ENCODE measurements around the gene AGXT.

The AGXT gene

GRCh38 chr2:240869956-240870875 lies 1.6 kb downstream of the AGXT start:
- DNase-seq (ENCODE audit: low read depth in 2 of 2), result no peak

GRCh38 chr2:240871071-240871958 lies 2.7 kb downstream of the AGXT start:
- DNase-seq (ENCODE audit: low read depth in 2 of 2), result no peak

DNA sequence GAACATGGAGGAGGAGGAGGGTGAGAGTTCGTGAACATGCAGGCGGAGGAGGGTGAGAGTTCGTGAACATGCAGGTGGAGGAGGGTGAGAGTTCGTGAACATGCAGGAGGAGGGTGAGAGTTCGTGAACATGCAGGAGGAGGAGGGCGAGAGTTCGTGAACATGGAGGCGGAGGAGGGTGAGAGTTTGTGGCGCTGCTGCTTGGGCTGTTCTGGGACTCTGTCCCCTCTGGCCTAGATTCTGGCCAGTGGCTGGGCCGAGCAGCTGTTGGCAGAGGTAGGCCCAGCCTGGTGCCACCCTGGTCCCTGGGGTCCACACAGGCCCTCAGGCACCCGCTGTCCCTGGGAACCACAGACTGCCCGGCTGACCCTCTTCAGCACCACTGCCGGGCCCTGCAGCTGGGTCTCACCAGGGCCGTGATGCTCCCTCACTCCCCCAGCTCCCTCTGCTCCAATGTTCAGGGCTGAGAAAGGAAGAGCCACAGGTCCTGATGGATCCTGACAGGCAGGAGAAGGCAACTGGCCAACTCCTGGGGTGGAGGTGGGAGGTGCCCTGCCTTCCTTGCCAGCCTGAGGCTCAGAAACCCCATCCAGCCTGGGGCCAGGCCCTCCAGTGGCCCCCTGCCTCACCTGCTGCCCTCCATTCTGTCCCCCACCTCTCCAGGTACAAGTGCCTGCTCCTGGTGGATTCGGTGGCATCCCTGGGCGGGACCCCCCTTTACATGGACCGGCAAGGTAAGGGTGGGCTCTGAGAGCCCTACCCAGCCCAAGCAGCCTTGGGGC lies 3.9 kb downstream of the AGXT start:
- no peak for DNase-seq (ENCODE audit: low read depth in 2 of 2)

- no peak for DNase-seq (ENCODE audit: low read depth in 2 of 2)
Measured at GRCh38 chr2:240873098-240873788, 4.6 kb downstream of the AGXT start.

DNA sequence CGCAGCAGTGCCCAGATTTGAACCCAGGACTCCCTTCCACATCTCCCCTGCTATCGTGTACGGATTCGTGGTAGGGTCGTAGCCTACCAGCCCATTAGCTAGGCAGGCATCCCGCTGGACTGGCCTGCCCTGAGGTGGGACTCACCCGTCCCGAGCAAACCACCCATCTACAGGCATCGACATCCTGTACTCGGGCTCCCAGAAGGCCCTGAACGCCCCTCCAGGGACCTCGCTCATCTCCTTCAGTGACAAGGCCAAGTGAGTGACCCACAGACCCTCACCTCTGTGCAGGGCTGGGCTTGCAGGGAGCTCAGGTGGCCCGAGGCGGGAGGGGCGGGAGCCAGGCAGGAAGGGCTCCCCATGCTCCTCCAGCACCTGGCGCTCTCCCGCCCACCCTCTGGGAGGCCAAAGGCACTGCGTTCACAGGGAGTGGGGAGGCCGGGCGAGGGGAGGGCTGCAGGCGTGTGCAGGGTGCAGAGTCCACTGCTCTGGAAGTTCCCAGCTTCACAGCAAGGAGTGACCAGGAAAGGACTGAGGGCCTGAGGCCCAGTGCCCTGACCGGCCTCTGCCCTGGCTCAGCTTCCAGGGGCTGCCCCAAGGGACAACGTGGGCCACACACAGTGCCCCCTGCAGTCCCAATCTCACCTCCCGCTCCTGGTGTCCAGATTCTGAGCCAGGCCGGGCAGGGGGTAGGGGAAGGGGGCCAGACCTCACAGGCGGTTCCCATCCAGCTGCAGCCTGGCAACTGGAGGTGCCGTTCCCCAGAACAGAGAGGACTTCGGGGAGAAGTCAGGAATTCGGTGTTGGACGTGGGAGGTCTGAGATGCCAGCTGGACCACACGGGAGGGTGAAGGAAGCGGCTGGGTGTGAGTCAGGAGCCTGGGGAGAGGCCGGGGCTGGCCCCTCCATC lies 5.4 kb downstream of the AGXT start:
- DNase-seq (ENCODE audit: low read depth in 2 of 2), result no peak

DNA sequence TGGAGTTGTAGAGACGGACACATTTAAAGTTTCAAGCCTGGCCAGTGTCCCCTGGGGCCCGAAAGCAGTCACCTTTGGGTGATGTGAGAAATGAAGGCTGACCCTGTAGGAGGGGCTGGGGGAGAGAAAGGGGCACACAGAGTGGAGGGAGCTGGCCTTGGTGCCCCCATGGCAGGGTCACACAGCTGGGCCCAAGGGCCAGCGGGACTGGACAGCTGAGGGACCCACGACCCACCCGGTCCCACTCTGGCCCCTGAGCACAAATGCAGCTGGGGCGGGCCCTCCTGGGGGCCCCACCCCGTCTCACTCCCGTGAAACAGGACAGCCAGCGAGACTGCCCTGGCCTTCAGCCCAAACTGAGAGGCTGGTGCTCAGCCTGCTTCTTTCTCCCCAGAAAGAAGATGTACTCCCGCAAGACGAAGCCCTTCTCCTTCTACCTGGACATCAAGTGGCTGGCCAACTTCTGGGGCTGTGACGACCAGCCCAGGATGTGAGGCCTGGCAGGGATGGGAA lies 6.1 kb downstream of the AGXT start:
- no peak for DNase-seq (ENCODE audit: low read depth in 2 of 2)

GRCh38 chr2:240875228-240876034 lies 6.8 kb downstream of the AGXT start:
- no peak for DNase-seq (ENCODE audit: low read depth in 2 of 2)

GRCh38 chr2:240876035-240876474 lies 7.4 kb downstream of the AGXT start:
- no peak for DNase-seq (ENCODE audit: low read depth in 2 of 2)

DNA sequence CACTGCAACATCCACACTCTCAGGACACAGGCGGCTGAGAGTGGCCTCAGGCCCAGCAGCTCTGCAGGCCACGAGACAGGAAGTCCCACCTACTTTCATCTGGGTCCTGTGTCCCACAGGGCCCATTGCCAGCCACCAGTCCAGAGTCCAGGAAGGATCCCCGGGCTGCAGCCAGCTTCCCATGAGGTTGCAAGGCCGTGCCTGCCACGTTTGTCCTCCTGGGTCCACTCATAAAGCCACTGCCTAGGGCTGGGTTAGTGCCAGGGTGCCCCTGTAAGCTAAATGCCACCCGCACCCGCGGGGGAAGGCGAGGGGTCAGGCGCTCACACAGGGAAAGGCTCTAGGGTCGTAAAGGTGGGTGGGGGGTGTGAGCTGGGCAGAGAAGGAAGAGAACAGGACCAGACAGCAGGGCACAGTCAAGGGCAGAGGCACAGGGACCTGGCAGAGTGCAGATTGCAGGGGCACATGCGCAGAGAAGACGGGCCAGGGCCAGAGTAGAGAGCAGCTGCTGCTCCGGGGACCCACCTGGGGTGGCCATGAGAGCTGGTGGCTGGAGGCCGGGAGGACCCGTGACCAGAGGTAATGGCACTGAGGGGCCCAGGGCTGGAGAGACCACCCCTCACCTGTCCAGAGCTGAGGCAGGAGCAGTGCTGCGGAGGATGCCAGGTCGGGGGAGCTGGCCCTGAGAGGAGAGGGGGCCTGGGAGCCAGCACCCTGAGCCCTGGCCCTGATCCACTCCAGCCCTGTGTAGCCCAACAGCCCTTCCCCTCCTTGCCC lies 8.0 kb downstream of the AGXT start:
- no peak for DNase-seq (ENCODE audit: low read depth in 2 of 2)

- no peak for DNase-seq (ENCODE audit: low read depth in 2 of 2)
Measured at GRCh38 chr2:240877460-240878340, 9.1 kb downstream of the AGXT start.

- DNase-seq (ENCODE audit: low read depth in 2 of 2), result no peak
Measured at GRCh38 chr2:240878341-240878936, 9.8 kb downstream of the AGXT start.

- no peak for DNase-seq (ENCODE audit: low read depth in 2 of 2)
Measured at GRCh38 chr2:240879105-240879504, 10.5 kb downstream of the AGXT start.

DNA sequence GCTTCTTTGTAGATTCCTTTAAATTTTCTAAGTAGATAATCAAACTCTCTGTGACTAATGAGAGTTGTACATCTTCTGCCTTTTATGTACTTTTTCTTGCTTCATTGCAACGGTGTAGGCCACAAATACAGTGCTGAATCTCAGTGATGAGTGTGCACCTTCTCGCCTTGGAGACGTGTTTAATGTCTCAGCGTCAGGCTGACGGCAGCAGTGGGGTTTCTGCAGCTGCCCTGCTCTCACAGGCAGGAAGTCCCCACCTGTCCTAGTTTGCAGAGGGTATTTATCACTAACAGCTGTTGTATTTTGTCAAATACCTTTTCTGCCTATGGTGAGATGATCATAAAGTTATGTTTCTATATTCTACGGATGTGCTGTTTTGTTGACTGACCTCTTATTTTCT lies 13.3 kb downstream of the AGXT start:
- DNase-seq (ENCODE audit: low read depth in 2 of 2), result no peak

GRCh38 chr2:240884221-240884620 lies 15.6 kb downstream of the AGXT start:
- no peak for DNase-seq (ENCODE audit: low read depth in 2 of 2)

DNA sequence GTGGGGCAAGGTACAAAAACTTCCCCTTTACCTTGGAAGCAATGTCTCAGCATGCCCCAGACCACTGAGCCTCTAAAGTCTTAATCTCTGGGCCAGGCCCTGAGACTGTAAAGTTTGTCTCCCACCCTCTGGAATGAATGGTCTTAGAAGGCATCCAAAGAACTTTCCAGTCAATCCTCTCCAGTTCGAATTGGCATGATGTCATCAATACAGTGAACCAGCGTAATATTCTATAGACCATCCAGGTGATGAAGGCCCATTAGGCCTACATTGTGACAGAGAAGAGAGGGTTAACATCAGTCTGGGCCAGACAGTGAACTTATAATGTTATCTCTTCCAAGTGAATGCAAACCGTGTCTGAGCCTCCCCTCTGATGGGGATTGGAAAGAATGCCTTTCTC lies 16.1 kb downstream of the AGXT start:
- no peak for DNase-seq (ENCODE audit: low read depth in 2 of 2)

GRCh38 chr2:240885566-240885965 lies 16.9 kb downstream of the AGXT start:
- DNase-seq (ENCODE audit: low read depth in 2 of 2), result no peak

DNA sequence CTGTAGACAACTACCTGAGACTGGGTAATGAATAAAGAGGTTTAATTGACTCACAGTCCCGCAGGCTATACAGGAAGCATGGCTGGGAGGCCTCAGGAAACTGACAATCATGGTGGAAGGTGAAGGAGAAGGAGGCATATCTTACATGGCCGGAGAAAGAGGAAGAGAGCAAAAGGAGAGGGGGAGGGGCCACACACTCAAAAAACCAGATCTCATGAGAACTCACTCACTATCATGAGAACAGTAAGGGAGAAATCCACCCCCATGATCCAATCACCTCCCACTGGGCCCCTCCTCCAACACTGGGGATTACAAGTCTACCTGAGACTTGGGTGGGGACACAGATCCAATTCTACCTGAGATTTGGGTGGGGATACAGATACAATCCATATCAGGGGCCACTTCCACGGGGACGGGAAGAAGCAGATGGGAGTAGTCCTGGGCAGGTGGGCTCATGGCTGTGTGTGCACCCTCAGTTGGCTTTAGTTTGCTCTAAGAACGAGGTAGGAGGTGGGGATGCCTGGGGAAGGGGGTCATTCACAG lies 17.5 kb downstream of the AGXT start:
- no peak for DNase-seq (ENCODE audit: low read depth in 2 of 2)
